Measurements from ENCODE around the gene TBC1D24.
A peak's percentile ranks its signal among the peaks of the same experiment; 100 is the strongest.

The TBC1D24 gene

GRCh38 chr16:2474877-2475412 lies at the start of gene TBC1D24:
Gene TBC1D24, plus strand, starts transcription at chr16:2475127. Its CDS starts 21,022 bp downstream, at chr16:2496149.
- H3K9ac ChIP-seq (ENCODE audit: low read length): peak within 1 kb of the TSS; percentile 98
- peak within 1 kb of the TSS; percentile 66 for H3K27ac ChIP-seq (ENCODE audit: low read depth, low read length)
- peak within 1 kb of the TSS; percentile 87 for H3K4me3 ChIP-seq (ENCODE audit: insufficient read depth, low read length, poor library complexity, severe bottlenecking)
- no peaks in the 10 kb centered on the region for H3K9me2 ChIP-seq (replicated peaks; ENCODE audit: insufficient read depth, low read length)
- peaks cover 12% of the 10 kb centered on the region; the same call in 1 of the 2 replicates for H3F3A ChIP-seq (ENCODE audit: insufficient read depth)
- TF ChIP-seq, protein P1, sequence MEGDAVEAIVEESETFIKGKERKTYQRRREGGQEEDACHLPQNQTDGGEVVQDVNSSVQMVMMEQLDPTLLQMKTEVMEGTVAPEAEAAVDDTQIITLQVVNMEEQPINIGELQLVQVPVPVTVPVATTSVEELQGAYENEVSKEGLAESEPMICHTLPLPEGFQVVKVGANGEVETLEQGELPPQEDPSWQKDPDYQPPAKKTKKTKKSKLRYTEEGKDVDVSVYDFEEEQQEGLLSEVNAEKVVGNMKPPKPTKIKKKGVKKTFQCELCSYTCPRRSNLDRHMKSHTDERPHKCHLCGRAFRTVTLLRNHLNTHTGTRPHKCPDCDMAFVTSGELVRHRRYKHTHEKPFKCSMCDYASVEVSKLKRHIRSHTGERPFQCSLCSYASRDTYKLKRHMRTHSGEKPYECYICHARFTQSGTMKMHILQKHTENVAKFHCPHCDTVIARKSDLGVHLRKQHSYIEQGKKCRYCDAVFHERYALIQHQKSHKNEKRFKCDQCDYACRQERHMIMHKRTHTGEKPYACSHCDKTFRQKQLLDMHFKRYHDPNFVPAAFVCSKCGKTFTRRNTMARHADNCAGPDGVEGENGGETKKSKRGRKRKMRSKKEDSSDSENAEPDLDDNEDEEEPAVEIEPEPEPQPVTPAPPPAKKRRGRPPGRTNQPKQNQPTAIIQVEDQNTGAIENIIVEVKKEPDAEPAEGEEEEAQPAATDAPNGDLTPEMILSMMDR (IDR thresholded peaks at IDR 0.05; ENCODE audit: insufficient read depth, low read length, poor library complexity, severe bottlenecking): no peak
- no peak for TF ChIP-seq EZH2phosphoT487 (conservative IDR thresholded peaks at IDR 0.05; ENCODE audit: low read length)
- peak within 1 kb of the TSS; percentile 65 for H3K4me2 ChIP-seq (ENCODE audit: low read depth, low read length, poor library complexity, severe bottlenecking)
- no peaks in the 10 kb centered on the region for H3K27me3 ChIP-seq (ENCODE audit: low read length)
- H3K36me3 ChIP-seq (ENCODE audit: low read length): no peaks in the 10 kb centered on the region
- H3K79me2 ChIP-seq (ENCODE audit: insufficient read depth, low read length): no peaks in the 10 kb centered on the region
- peak within 1 kb of the TSS; percentile 77 for H2AFZ ChIP-seq (ENCODE audit: low read depth, low read length, severe bottlenecking)
- H4K20me1 ChIP-seq (ENCODE audit: low read depth, low read length): no peaks in the 10 kb centered on the region; the same call in 1 of the 2 replicates
- no peaks in the 10 kb centered on the region for H3K9me3 ChIP-seq (ENCODE audit: insufficient read depth, low read length)

GRCh38 chr16:2425825-2426430 lies 49.0 kb upstream of the TBC1D24 start:
- H3K27ac ChIP-seq (ENCODE audit: low read depth, low read length): no peak overlapping the region
- H3K27me3 ChIP-seq (ENCODE audit: low read length): no peaks in the 10 kb centered on the region
- H3K79me2 ChIP-seq (ENCODE audit: insufficient read depth, low read length): peaks cover 16% of the 10 kb centered on the region
- no peaks in the 10 kb centered on the region for H3F3A ChIP-seq (ENCODE audit: insufficient read depth)
- 0 out of 2 replicates have a peak, but pooled peaks cover 4% of the 10 kb centered on the region for H4K20me1 ChIP-seq (ENCODE audit: low read depth, low read length)
- H3K4me3 ChIP-seq (ENCODE audit: insufficient read depth, low read length, poor library complexity, severe bottlenecking): no peak overlapping the region
- H3K4me2 ChIP-seq (ENCODE audit: low read depth, low read length, poor library complexity, severe bottlenecking): no peak overlapping the region
- no peak overlapping the region for H3K9ac ChIP-seq (ENCODE audit: low read length)
- H3K9me3 ChIP-seq (ENCODE audit: insufficient read depth, low read length): no peaks in the 10 kb centered on the region
- no peaks in the 10 kb centered on the region for H3K9me2 ChIP-seq (replicated peaks; ENCODE audit: insufficient read depth, low read length)
- TF ChIP-seq, protein P1 (IDR thresholded peaks at IDR 0.05; ENCODE audit: insufficient read depth, low read length, poor library complexity, severe bottlenecking): no peak
- no peak for TF ChIP-seq EZH2phosphoT487 (conservative IDR thresholded peaks at IDR 0.05; ENCODE audit: low read length)
- H3K36me3 ChIP-seq (ENCODE audit: low read length): peaks cover 4% of the 10 kb centered on the region; the same call in 1 of the 2 replicates
- no peak overlapping the region for H2AFZ ChIP-seq (ENCODE audit: low read depth, low read length, severe bottlenecking)

DNA sequence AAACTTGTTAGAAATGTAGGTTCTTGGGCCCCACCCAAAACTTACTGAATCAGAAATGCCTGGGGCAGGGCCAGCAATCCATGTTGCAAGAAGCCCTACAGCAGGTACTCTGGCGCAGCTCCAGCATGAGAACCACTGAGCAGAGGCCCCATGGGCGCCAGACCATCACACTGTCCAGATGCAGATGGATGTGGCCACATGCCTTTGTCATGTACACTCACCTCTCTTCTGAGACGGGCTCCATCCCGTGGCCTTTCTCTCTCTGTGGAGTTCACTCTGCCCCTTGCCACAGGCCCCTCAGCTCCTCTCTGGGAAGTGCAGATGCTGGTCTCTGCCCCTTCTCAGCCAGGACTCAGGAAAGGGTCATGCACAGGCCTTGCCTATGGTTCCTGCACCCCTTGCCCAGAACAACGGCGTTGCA lies 48.0 kb upstream of the TBC1D24 start:
- H3F3A ChIP-seq (ENCODE audit: insufficient read depth): no peaks in the 10 kb centered on the region
- H2AFZ ChIP-seq (ENCODE audit: low read depth, low read length, severe bottlenecking): no peak overlapping the region
- TF ChIP-seq, protein P1 (IDR thresholded peaks at IDR 0.05; ENCODE audit: insufficient read depth, low read length, poor library complexity, severe bottlenecking): no peak
- no peak for TF ChIP-seq EZH2phosphoT487 (conservative IDR thresholded peaks at IDR 0.05; ENCODE audit: low read length)
- H3K4me3 ChIP-seq (ENCODE audit: insufficient read depth, low read length, poor library complexity, severe bottlenecking): no peak overlapping the region
- no peaks in the 10 kb centered on the region for H3K9me2 ChIP-seq (replicated peaks; ENCODE audit: insufficient read depth, low read length)
- peaks cover 8% of the 10 kb centered on the region; the same call in 1 of the 2 replicates for H3K36me3 ChIP-seq (ENCODE audit: low read length)
- no peaks in the 10 kb centered on the region for H3K27me3 ChIP-seq (ENCODE audit: low read length)
- no peaks in the 10 kb centered on the region for H3K9me3 ChIP-seq (ENCODE audit: insufficient read depth, low read length)
- no peak overlapping the region for H3K4me2 ChIP-seq (ENCODE audit: low read depth, low read length, poor library complexity, severe bottlenecking)
- no peak overlapping the region for H3K9ac ChIP-seq (ENCODE audit: low read length)
- H3K27ac ChIP-seq (ENCODE audit: low read depth, low read length): no peak overlapping the region
- 0 out of 2 replicates have a peak, but pooled peaks cover 7% of the 10 kb centered on the region for H4K20me1 ChIP-seq (ENCODE audit: low read depth, low read length)
- H3K79me2 ChIP-seq (ENCODE audit: insufficient read depth, low read length): peaks cover 25% of the 10 kb centered on the region

All from SU-DHL-6 (cell line).